ENCODE measurements around the gene CRAT. TPM values are rescaled to one million over a fixed set of nuclear protein-coding genes. Genes with fewer than 3 reads are reported as not detected.

CRAT gene
- total RNA-seq, 1 experiment from 2014 or later, result 10.1 TPM

DNA sequence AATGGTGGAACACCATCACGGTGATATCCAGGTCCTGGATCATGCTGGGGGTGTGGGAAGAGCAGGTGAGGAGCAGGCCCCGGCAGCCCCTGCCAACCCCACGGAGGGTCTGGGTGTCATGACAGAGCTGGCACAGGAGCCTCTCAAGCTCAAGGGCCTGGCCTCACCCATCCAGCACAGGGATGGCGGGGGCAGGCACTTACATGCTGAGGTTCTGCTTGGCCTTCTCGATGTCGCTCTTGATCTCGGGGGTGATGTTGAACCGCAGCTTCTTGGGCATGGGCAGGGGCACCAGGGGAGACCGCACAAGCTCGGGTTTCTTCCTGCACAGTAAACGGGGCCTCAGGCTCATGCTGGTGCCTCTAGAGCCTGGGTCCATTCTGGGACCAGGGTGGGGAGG lies 12.3 kb downstream of the CRAT start:
- CTCF ChIA-PET, result no interaction called here
- no peak for DNase-seq (ENCODE audit: low spot score)
- H3K27me3 ChIP-seq (replicated peaks; ENCODE audit: insufficient read depth, low read depth, low read length, poor library complexity), result no peaks in the 10 kb centered on the region
- H3K4me3 ChIP-seq (ENCODE audit: low read depth, low read length, poor library complexity, severe bottlenecking), result no peak overlapping the region
- BruUV-seq (replicated peaks), result no TSS peak
- H3K36me3 ChIP-seq (ENCODE audit: insufficient read depth, low read length, poor library complexity, severe bottlenecking), result no peaks in the 10 kb centered on the region
- POLR2A ChIA-PET (ENCODE audit: low non-redundant PET), result no interaction called here
- no peak overlapping the region for H3K27ac ChIP-seq (ENCODE audit: low read depth, low read length, poor library complexity, severe bottlenecking)
- H3K4me1 ChIP-seq (ENCODE audit: insufficient read depth, low read length, poor library complexity, severe bottlenecking), result no peaks in the 10 kb centered on the region
- intact Hi-C loops (cut with micrococcal nuclease; ENCODE audit: unreplicated experiment), result no loop called here
- H3K9me3 ChIP-seq (ENCODE audit: low read depth, low read length, poor library complexity, severe bottlenecking), result no peaks in the 10 kb centered on the region
- no peak for TF ChIP-seq EZH2 (IDR thresholded peaks at IDR 0.05; ENCODE audit: borderline replicate concordance, low read depth, low read length, poor library complexity, severe bottlenecking)
- TF ChIP-seq, protein P1, sequence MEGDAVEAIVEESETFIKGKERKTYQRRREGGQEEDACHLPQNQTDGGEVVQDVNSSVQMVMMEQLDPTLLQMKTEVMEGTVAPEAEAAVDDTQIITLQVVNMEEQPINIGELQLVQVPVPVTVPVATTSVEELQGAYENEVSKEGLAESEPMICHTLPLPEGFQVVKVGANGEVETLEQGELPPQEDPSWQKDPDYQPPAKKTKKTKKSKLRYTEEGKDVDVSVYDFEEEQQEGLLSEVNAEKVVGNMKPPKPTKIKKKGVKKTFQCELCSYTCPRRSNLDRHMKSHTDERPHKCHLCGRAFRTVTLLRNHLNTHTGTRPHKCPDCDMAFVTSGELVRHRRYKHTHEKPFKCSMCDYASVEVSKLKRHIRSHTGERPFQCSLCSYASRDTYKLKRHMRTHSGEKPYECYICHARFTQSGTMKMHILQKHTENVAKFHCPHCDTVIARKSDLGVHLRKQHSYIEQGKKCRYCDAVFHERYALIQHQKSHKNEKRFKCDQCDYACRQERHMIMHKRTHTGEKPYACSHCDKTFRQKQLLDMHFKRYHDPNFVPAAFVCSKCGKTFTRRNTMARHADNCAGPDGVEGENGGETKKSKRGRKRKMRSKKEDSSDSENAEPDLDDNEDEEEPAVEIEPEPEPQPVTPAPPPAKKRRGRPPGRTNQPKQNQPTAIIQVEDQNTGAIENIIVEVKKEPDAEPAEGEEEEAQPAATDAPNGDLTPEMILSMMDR (conservative IDR thresholded peaks at IDR 0.05; ENCODE audit: low read depth, low read length), result no peak

DNA sequence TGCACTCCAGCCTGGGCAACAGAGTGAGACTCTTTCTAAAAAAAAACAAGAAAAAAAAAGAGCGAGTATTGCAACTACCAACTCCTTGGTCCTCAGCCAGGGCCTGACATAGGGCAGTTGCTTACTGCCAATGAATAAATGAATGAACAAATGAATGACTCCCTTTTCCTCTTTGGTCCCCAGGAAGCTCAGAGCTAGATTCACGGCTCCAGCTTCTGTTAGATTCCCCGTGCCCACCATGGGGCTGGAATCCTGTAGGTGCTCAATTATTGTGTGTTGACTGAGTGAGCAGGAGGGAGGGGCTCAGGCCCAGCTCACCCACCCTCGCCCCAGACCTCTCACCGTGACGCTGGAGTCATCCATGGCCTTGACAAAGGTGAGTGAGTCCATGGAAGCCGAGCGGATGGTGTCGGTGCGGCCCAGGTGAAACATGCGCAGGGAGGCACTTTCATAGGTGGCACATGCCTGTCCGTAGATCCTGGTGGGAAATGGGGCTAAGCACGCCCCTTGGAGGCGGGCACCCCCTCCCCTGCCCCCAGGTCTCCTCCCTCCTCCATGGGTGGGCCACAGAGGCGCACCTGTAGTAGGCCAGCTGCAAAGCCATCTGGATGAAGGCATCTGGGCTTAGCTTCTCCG lies 12.8 kb downstream of the CRAT start:
- no peak for DNase-seq (ENCODE audit: low spot score)
- no peaks in the 10 kb centered on the region for H3K4me1 ChIP-seq (ENCODE audit: insufficient read depth, low read length, poor library complexity, severe bottlenecking)
- ChIA-PET CTCF (no interaction called here), POLR2A (ENCODE audit: low non-redundant PET) (no interaction called here)
- no peaks in the 10 kb centered on the region for H3K36me3 ChIP-seq (ENCODE audit: insufficient read depth, low read length, poor library complexity, severe bottlenecking)
- BruUV-seq (replicated peaks), result no TSS peak
- intact Hi-C loops (cut with micrococcal nuclease; ENCODE audit: unreplicated experiment), result no loop called here
- H3K9me3 ChIP-seq (ENCODE audit: low read depth, low read length, poor library complexity, severe bottlenecking), result no peaks in the 10 kb centered on the region
- H3K27me3 ChIP-seq (replicated peaks; ENCODE audit: insufficient read depth, low read depth, low read length, poor library complexity), result no peaks in the 10 kb centered on the region
- H3K27ac ChIP-seq (ENCODE audit: low read depth, low read length, poor library complexity, severe bottlenecking), result no peak overlapping the region
- no peak for TF ChIP-seq EZH2 (IDR thresholded peaks at IDR 0.05; ENCODE audit: borderline replicate concordance, low read depth, low read length, poor library complexity, severe bottlenecking)
- H3K4me3 ChIP-seq (ENCODE audit: low read depth, low read length, poor library complexity, severe bottlenecking), result no peak overlapping the region

DNA sequence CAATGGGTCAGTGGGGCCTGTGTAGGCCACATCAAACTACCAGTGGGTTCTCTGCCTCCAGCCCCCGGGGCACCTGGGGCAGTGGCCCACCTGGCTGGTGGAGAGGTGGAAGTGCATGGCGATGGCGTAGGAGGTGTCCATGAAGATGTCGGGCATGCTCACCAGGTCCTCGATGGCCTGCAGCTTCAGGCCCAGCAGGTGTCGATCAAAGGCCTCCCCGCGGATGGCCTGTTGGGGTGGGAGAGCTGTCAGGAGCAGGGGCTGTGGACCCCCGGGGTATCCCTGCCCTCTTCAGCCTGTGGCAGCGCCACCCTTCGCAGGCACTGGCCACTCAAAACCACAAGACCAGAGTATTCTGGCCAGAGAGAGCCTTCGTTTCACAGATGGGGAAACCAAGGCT lies 14.7 kb downstream of the CRAT start:
- POLR2A ChIA-PET (ENCODE audit: low non-redundant PET), result no interaction called here
- CTCF ChIA-PET, result no interaction called here
- intact Hi-C loops (cut with micrococcal nuclease; ENCODE audit: unreplicated experiment), result no loop called here
- Histone ChIP-seq H3K27me3 (replicated peaks; ENCODE audit: insufficient read depth, low read depth, low read length, poor library complexity) (no peaks in the 10 kb centered on the region), H3K36me3 (ENCODE audit: insufficient read depth, low read length, poor library complexity, severe bottlenecking) (no peaks in the 10 kb centered on the region), H3K9me3 (ENCODE audit: low read depth, low read length, poor library complexity, severe bottlenecking) (no peaks in the 10 kb centered on the region), H3K4me3 (ENCODE audit: low read depth, low read length, poor library complexity, severe bottlenecking) (no peak overlapping the region), H3K27ac (ENCODE audit: low read depth, low read length, poor library complexity, severe bottlenecking) (no peak overlapping the region), H3K4me1 (ENCODE audit: insufficient read depth, low read length, poor library complexity, severe bottlenecking) (no peaks in the 10 kb centered on the region)
- no TSS peak for BruUV-seq (replicated peaks)
- no peak for TF ChIP-seq EZH2 (IDR thresholded peaks at IDR 0.05; ENCODE audit: borderline replicate concordance, low read depth, low read length, poor library complexity, severe bottlenecking)
- TF ChIP-seq, protein P1 (conservative IDR thresholded peaks at IDR 0.05; ENCODE audit: low read depth, low read length), result no peak
- no peak for DNase-seq (ENCODE audit: low spot score)

DNA sequence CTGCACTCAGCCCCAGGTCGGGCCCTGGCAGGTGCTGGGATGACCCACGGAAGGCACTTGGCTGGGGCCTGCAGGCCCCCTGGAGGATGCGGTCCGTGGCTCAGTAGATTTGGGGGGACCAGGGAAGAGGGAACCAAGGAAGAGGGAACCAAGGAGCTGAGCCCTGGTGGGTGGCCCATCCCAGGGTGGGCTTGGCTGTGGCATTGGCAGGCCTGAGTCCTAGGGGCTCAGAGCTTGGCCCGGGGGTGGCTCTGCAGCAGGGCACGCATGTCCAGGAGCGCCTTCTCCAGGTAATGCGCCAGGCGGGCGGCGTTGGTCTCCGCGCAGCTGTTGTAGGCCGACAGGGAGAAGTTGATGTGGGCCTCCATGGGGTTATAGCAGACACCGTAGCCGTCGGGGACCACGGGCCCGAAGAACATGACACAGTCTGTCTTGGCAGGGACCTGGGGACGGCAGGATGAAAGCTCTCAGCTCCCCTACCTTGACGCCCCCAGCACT lies 15.4 kb downstream of the CRAT start:
- POLR2A ChIA-PET (ENCODE audit: low non-redundant PET), result no interaction called here
- BruUV-seq (replicated peaks), result no TSS peak
- intact Hi-C loops (cut with micrococcal nuclease; ENCODE audit: unreplicated experiment), result no loop called here
- TF ChIP-seq EZH2 (IDR thresholded peaks at IDR 0.05; ENCODE audit: borderline replicate concordance, low read depth, low read length, poor library complexity, severe bottlenecking), result no peak
- TF ChIP-seq, protein P1 (conservative IDR thresholded peaks at IDR 0.05; ENCODE audit: low read depth, low read length), result no peak
- Histone ChIP-seq H3K9me3 (ENCODE audit: low read depth, low read length, poor library complexity, severe bottlenecking) (no peaks in the 10 kb centered on the region), H3K4me3 (ENCODE audit: low read depth, low read length, poor library complexity, severe bottlenecking) (no peak overlapping the region), H3K27me3 (replicated peaks; ENCODE audit: insufficient read depth, low read depth, low read length, poor library complexity) (no peaks in the 10 kb centered on the region), H3K27ac (ENCODE audit: low read depth, low read length, poor library complexity, severe bottlenecking) (no peak overlapping the region), H3K36me3 (ENCODE audit: insufficient read depth, low read length, poor library complexity, severe bottlenecking) (peaks cover 2% of the 10 kb centered on the region), H3K4me1 (ENCODE audit: insufficient read depth, low read length, poor library complexity, severe bottlenecking) (no peaks in the 10 kb centered on the region)
- CTCF ChIA-PET, result no interaction called here
- DNase-seq (ENCODE audit: low spot score), result no peak

Measured in A673 (cell line).